Measurements from ENCODE around the gene BMPR2. TPM values are rescaled to one million over a fixed set of nuclear protein-coding genes. Genes with fewer than 3 reads are reported as not detected.
"Not testable (repeated sequence)": the region's sequence is repeated elsewhere in the genome, so short reads cannot be mapped to it uniquely, and the experiment has no call there.

Gene BMPR2
- total RNA-seq, 1 experiment from 2014 or later = 11.4 TPM

- in situ Hi-C loops (cut with HindIII; ENCODE audit: low pct_unique_long_range_greater_than_20kb, low sequenced_read_pairs) = no loop called here
- DNase-seq (ENCODE audit: low read depth, low spot score) = peak; percentile 30
Observed at GRCh38 chr2:202376460-202377206, 506 bp downstream of the BMPR2 start.

GRCh38 chr2:202377207-202377761 lies 1.2 kb downstream of the BMPR2 start:
- DNase-seq (ENCODE audit: low read depth, low spot score) = peak; percentile 2
- in situ Hi-C loops (cut with HindIII; ENCODE audit: low pct_unique_long_range_greater_than_20kb, low sequenced_read_pairs) = no loop called here

GRCh38 chr2:202378001-202378400 lies 1.9 kb downstream of the BMPR2 start:
- in situ Hi-C loops (cut with HindIII; ENCODE audit: low pct_unique_long_range_greater_than_20kb, low sequenced_read_pairs) = no loop called here
- no peak for DNase-seq (ENCODE audit: low read depth, low spot score)

GRCh38 chr2:202378662-202379358 lies 2.7 kb downstream of the BMPR2 start:
- in situ Hi-C loops (cut with HindIII; ENCODE audit: low pct_unique_long_range_greater_than_20kb, low sequenced_read_pairs) = no loop called here
- DNase-seq (ENCODE audit: low read depth, low spot score) = no peak

- in situ Hi-C loops (cut with HindIII; ENCODE audit: low pct_unique_long_range_greater_than_20kb, low sequenced_read_pairs) = no loop called here
- no peak for DNase-seq (ENCODE audit: low read depth, low spot score)
Observed at GRCh38 chr2:202382684-202383083, 6.6 kb downstream of the BMPR2 start.

- in situ Hi-C loops (cut with HindIII; ENCODE audit: low pct_unique_long_range_greater_than_20kb, low sequenced_read_pairs); DNase-seq (ENCODE audit: low read depth, low spot score): not testable (repeated sequence)
Observed at GRCh38 chr2:202386495-202386894, 10.4 kb downstream of the BMPR2 start.

GRCh38 chr2:202387608-202388342 lies 11.6 kb downstream of the BMPR2 start:
- in situ Hi-C loops (cut with HindIII; ENCODE audit: low pct_unique_long_range_greater_than_20kb, low sequenced_read_pairs) = no loop called here
- DNase-seq (ENCODE audit: low read depth, low spot score) = peak; percentile 16

- in situ Hi-C loops (cut with HindIII; ENCODE audit: low pct_unique_long_range_greater_than_20kb, low sequenced_read_pairs) = no loop called here
Observed at GRCh38 chr2:202400941-202401340, 24.8 kb downstream of the BMPR2 start.

GRCh38 chr2:202405798-202406197 lies 29.7 kb downstream of the BMPR2 start:
- DNase-seq (ENCODE audit: low read depth, low spot score) = no peak
- in situ Hi-C loops (cut with HindIII; ENCODE audit: low pct_unique_long_range_greater_than_20kb, low sequenced_read_pairs) = no loop called here

More at GRCh38 chr2:202400941-202401340, 24.8 kb downstream of the BMPR2 start:
- DNase-seq (ENCODE audit: low read depth, low spot score) = no peak

GRCh38 chr2:202406445-202406978 lies 30.4 kb downstream of the BMPR2 start:
- no peak for DNase-seq (ENCODE audit: low read depth, low spot score)
- in situ Hi-C loops (cut with HindIII; ENCODE audit: low pct_unique_long_range_greater_than_20kb, low sequenced_read_pairs) = no loop called here

- no peak for DNase-seq (ENCODE audit: low read depth, low spot score)
- in situ Hi-C loops (cut with HindIII; ENCODE audit: low pct_unique_long_range_greater_than_20kb, low sequenced_read_pairs) = no loop called here
Observed at GRCh38 chr2:202408546-202409140, 32.5 kb downstream of the BMPR2 start.

- no peak for DNase-seq (ENCODE audit: low read depth, low spot score)
- in situ Hi-C loops (cut with HindIII; ENCODE audit: low pct_unique_long_range_greater_than_20kb, low sequenced_read_pairs) = no loop called here
Observed at GRCh38 chr2:202410092-202410491, 34.0 kb downstream of the BMPR2 start.

- in situ Hi-C loops (cut with HindIII; ENCODE audit: low pct_unique_long_range_greater_than_20kb, low sequenced_read_pairs) = no loop called here
- DNase-seq (ENCODE audit: low read depth, low spot score) = no peak
Observed at GRCh38 chr2:202411097-202411496, 35.0 kb downstream of the BMPR2 start.

GRCh38 chr2:202418027-202418426 lies 41.9 kb downstream of the BMPR2 start:
- in situ Hi-C loops (cut with HindIII; ENCODE audit: low pct_unique_long_range_greater_than_20kb, low sequenced_read_pairs) = no loop called here
- no peak for DNase-seq (ENCODE audit: low read depth, low spot score)

GRCh38 chr2:202418511-202418910 lies 42.4 kb downstream of the BMPR2 start:
- DNase-seq (ENCODE audit: low read depth, low spot score) = no peak
- in situ Hi-C loops (cut with HindIII; ENCODE audit: low pct_unique_long_range_greater_than_20kb, low sequenced_read_pairs) = no loop called here

- no peak for DNase-seq (ENCODE audit: low read depth, low spot score)
- in situ Hi-C loops (cut with HindIII; ENCODE audit: low pct_unique_long_range_greater_than_20kb, low sequenced_read_pairs) = no loop called here
Observed at GRCh38 chr2:202423139-202423538, 47.0 kb downstream of the BMPR2 start.

- DNase-seq (ENCODE audit: low read depth, low spot score) = no peak
- in situ Hi-C loops (cut with HindIII; ENCODE audit: low pct_unique_long_range_greater_than_20kb, low sequenced_read_pairs) = no loop called here
Observed at GRCh38 chr2:202425036-202425435, 48.9 kb downstream of the BMPR2 start.

GRCh38 chr2:202426751-202427150 lies 50.6 kb downstream of the BMPR2 start:
- DNase-seq (ENCODE audit: low read depth, low spot score) = no peak

More at GRCh38 chr2:202426751-202427150, 50.6 kb downstream of the BMPR2 start:
- in situ Hi-C loops (cut with HindIII; ENCODE audit: low pct_unique_long_range_greater_than_20kb, low sequenced_read_pairs) = no loop called here
